H1 (cell line): Measurements from ENCODE around the gene SEMA5B. TPM values are rescaled to one million over a fixed set of nuclear protein-coding genes. Genes with fewer than 3 reads are reported as not detected.

Experiments
- CTCF ChIA-PET: fragments of 300-600 bp; sonication (Branson Sonifier 250); formaldehyde crosslinking; loops from one replicate; lab custom pipeline; 2021; ENCODE audit not compliant: partially characterized antibody; lab: Charles Lee
- POLR2A ChIA-PET: fragments of 300-600 bp; sonication (Branson Sonifier 250); formaldehyde crosslinking; loops from one replicate; lab custom pipeline; 2021; ENCODE audit warnings: inconsistent platforms; ENCODE audit not compliant: partially characterized antibody; lab: Charles Lee
- DNase-seq, 2 experiments: peaks; one replicate each; pipeline versions ENCODE4 v3.0.0 to v3.0.0-alpha.2; 2010 to 2022; ENCODE audit warnings: low spot score in 2 of 2, low read depth in 1 of 2, mixed read lengths in 1 of 2
- FAIRE-seq: peaks from 2 replicates; lab custom pipeline; 2011; peaks lifted over from hg19 to GRCh38; lab: Jason Lieb, UNC
- H2AFZ ChIP-seq: 2 replicates; pipeline ENCODE4 v1.8.1; 2012; ENCODE audit warnings: low read length, inconsistent platforms
- H2AK5ac ChIP-seq: 2 replicates; pipeline ENCODE4 v1.6.1; 2013; ENCODE audit warnings: low read depth, low read length
- H2BK120ac ChIP-seq: replicated peaks from 2 replicates; pipeline ENCODE3; 2013; ENCODE audit warnings: low read depth, low read length, inconsistent platforms
- H2BK12ac ChIP-seq: 2 replicates; pipeline ENCODE4 v1.6.1; 2013; ENCODE audit warnings: low read depth, low read length
- H2BK15ac ChIP-seq: 2 replicates; pipeline ENCODE4 v1.6.1; 2013; ENCODE audit warnings: low read length
- H2BK20ac ChIP-seq: 2 replicates; pipeline ENCODE4 v1.6.1; 2013; ENCODE audit warnings: low read length
- H2BK5ac ChIP-seq: 2 replicates; pipeline ENCODE4 v1.6.1; 2013; ENCODE audit warnings: low read depth, low read length
- H3K14ac ChIP-seq: 2 replicates; pipeline ENCODE4 v1.6.1; 2013; ENCODE audit warnings: inconsistent platforms; ENCODE audit not compliant: insufficient read length
- H3K18ac ChIP-seq: 2 replicates; pipeline ENCODE4 v1.6.1; 2013; ENCODE audit warnings: low read length; ENCODE audit errors: extremely low read depth
- H3K23ac ChIP-seq: 2 replicates; pipeline ENCODE4 v1.6.1; 2013; ENCODE audit warnings: inconsistent platforms; ENCODE audit not compliant: insufficient read length
- H3K23me2 ChIP-seq: 2 replicates; pipeline ENCODE4 v1.6.1; 2013; ENCODE audit warnings: low read depth, low read length
- H3K27ac ChIP-seq: 2 replicates; pipeline ENCODE4 v1.6.1; 2011; ENCODE audit warnings: low read depth, low read length, inconsistent platforms
- H3K27me3 ChIP-seq, 4 experiments: replicated peaks in 1 of 4; 1 replicate in 1 of 4; 2 replicates in 3 of 4; pipeline versions ENCODE4 v1.6.1 to v1.8.1; 2011 to 2013; ENCODE audit warnings: low read length in 3 of 4, mild to moderate bottlenecking in 3 of 4, inconsistent platforms in 2 of 4, mixed read lengths in 2 of 4, moderate library complexity in 1 of 4; ENCODE audit not compliant: control insufficient read depth in 3 of 4, insufficient read depth in 3 of 4; ENCODE audit errors: extremely low read depth in 1 of 4
- H3K36me3 ChIP-seq, 4 experiments: 2 replicates each; pipeline versions ENCODE4 v1.6.1 to v1.8.1; 2011 to 2013; ENCODE audit warnings: mild to moderate bottlenecking in 4 of 4, low read length in 3 of 4, moderate library complexity in 2 of 4, control low read depth in 1 of 4, inconsistent platforms in 1 of 4; ENCODE audit not compliant: insufficient read depth in 4 of 4, control insufficient read depth in 2 of 4
- H3K4ac ChIP-seq: replicated peaks from 2 replicates; pipeline ENCODE3; 2013; ENCODE audit warnings: low read length, low read depth, mixed read lengths, inconsistent platforms; ENCODE audit not compliant: insufficient read length
- H3K4me1 ChIP-seq, 4 experiments: replicated peaks in 1 of 4; 1 replicate in 1 of 4; 2 replicates in 3 of 4; pipeline versions ENCODE4 v1.6.1 to v1.8.1; 2011 to 2013; ENCODE audit warnings: low read length in 3 of 4, inconsistent platforms in 2 of 4, mixed read lengths in 1 of 4; ENCODE audit not compliant: insufficient read depth in 4 of 4, control insufficient read depth in 3 of 4
- H3K4me2 ChIP-seq, 2 experiments: 2 replicates each; pipeline versions ENCODE4 v1.6.1 to v1.8.1; 2011 to 2013; ENCODE audit warnings: low read depth in 2 of 2, low read length in 2 of 2, control low read depth in 1 of 2, inconsistent platforms in 1 of 2, mild to moderate bottlenecking in 1 of 2; ENCODE audit not compliant: insufficient read depth in 1 of 2
- H3K4me3 ChIP-seq, 4 experiments: fragments of 200-600, 300-600 bp in 1 of 4; sonication (generic), shearing (Covaris generic), sonication (Bioruptor Twin) in 1 of 4; 2 replicates each; pipeline versions ENCODE4 v1.5.1 to v1.8.1; 2011 to 2016; ENCODE audit warnings: low read length in 4 of 4, low read depth in 3 of 4, control low read depth in 2 of 4, inconsistent platforms in 2 of 4, mild to moderate bottlenecking in 2 of 4, mixed read lengths in 1 of 4, moderate library complexity in 1 of 4; ENCODE audit not compliant: insufficient read depth in 2 of 4; ENCODE audit errors: extremely low read depth in 1 of 4
- H3K56ac ChIP-seq: replicated peaks from 2 replicates; pipeline ENCODE3; 2013; ENCODE audit warnings: low read depth, mild to moderate bottlenecking, mixed read lengths, low read length, inconsistent platforms; ENCODE audit not compliant: insufficient read length
- H3K79me1 ChIP-seq: 2 replicates; pipeline ENCODE4 v1.6.1; 2013; ENCODE audit warnings: low read depth, low read length, control low read depth
- H3K79me2 ChIP-seq, 2 experiments: 2 replicates each; pipeline versions ENCODE4 v1.6.1 to v1.8.1; 2012 to 2013; ENCODE audit warnings: low read length in 2 of 2, mild to moderate bottlenecking in 2 of 2, inconsistent platforms in 1 of 2; ENCODE audit not compliant: insufficient read depth in 2 of 2, control insufficient read depth in 1 of 2
- H3K9ac ChIP-seq, 4 experiments: replicated peaks in 1 of 4; 1 replicate in 1 of 4; 2 replicates in 3 of 4; pipeline versions ENCODE4 v1.6.1 to v1.8.1; 2011 to 2013; ENCODE audit warnings: low read depth in 3 of 4, low read length in 3 of 4, control low read depth in 2 of 4, mild to moderate bottlenecking in 2 of 4, moderate library complexity in 2 of 4, inconsistent platforms in 1 of 4; ENCODE audit errors: extremely low read depth in 1 of 4
- H3K9me3 ChIP-seq, 2 experiments: 2 replicates each; pipeline versions ENCODE4 v1.6.1 to v1.8.1; 2012 to 2013; ENCODE audit warnings: mild to moderate bottlenecking in 2 of 2, moderate library complexity in 2 of 2, control low read depth in 1 of 2, inconsistent platforms in 1 of 2, low read depth in 1 of 2, low read length in 1 of 2, mixed read lengths in 1 of 2; ENCODE audit not compliant: insufficient read depth in 2 of 2
- H4K20me1 ChIP-seq, 2 experiments: replicated peaks in 1 of 2; 2 replicates each; pipeline versions ENCODE3 to v1.8.1; 2011 to 2013; ENCODE audit warnings: inconsistent platforms in 2 of 2, low read length in 2 of 2, mild to moderate bottlenecking in 1 of 2; ENCODE audit not compliant: insufficient read depth in 2 of 2, control insufficient read depth in 1 of 2
- H4K5ac ChIP-seq: 2 replicates; pipeline ENCODE4 v1.6.1; 2013; ENCODE audit warnings: low read length, low read depth, mixed read lengths, inconsistent platforms; ENCODE audit not compliant: insufficient read length
- H4K8ac ChIP-seq: 2 replicates; pipeline ENCODE4 v1.8.0; 2013; ENCODE audit warnings: mild to moderate bottlenecking, moderate library complexity, low read length, inconsistent platforms; ENCODE audit not compliant: insufficient read depth; ENCODE audit errors: extremely low read depth
- H4K91ac ChIP-seq: replicated peaks from 2 replicates; pipeline ENCODE3; 2013; ENCODE audit warnings: low read length, mixed read lengths, inconsistent platforms; ENCODE audit not compliant: insufficient read length
- CBX5 ChIP-seq: fragments of 300-800, 300-1000 bp; sonication (generic); IDR thresholded peaks from 2 replicates; pipeline ENCODE4 v1.7.1; 2016; ENCODE audit warnings: antibody characterized with exemption, low read length, low read depth
- CEBPB ChIP-seq: IDR thresholded peaks from 2 replicates; pipeline ENCODE4 v1.6.1; 2012; ENCODE audit warnings: low read depth, low read length
- CREB1 ChIP-seq: IDR thresholded peaks from 2 replicates; pipeline ENCODE4 v1.6.1; 2012; ENCODE audit warnings: inconsistent platforms
- GTF2F1 ChIP-seq: IDR thresholded peaks from 2 replicates; pipeline ENCODE4 v1.6.1; 2012; ENCODE audit warnings: low read depth, low read length, improper control_type of control experiment, borderline replicate concordance
- JUND ChIP-seq: IDR thresholded peaks from 2 replicates; pipeline ENCODE4 v1.6.1; 2011; ENCODE audit warnings: mild to moderate bottlenecking, improper control_type of control experiment, low read length
- KDM1A ChIP-seq: fragments of 200-600, 300-600 bp; sonication (generic); IDR thresholded peaks from 2 replicates; pipeline ENCODE4 v1.7.1; 2016; ENCODE audit warnings: mild to moderate bottlenecking, low read length, borderline replicate concordance
- SAP30 ChIP-seq: fragments of 300-600 bp; sonication (generic); IDR thresholded peaks from 2 replicates; pipeline ENCODE4 v1.7.1; 2012; ENCODE audit warnings: low read length, moderate library complexity, mild to moderate bottlenecking, inconsistent platforms; ENCODE audit not compliant: insufficient read depth, insufficient replicate concordance
- SP1 ChIP-seq: IDR thresholded peaks from 2 replicates; pipeline ENCODE4 v1.6.1; 2011; ENCODE audit warnings: low read depth, low read length
- SP4 ChIP-seq: IDR thresholded peaks from 2 replicates; pipeline ENCODE4 v1.6.1; 2012; ENCODE audit warnings: low read length, inconsistent platforms
- TAF7 ChIP-seq: optimal IDR thresholded peaks from 2 replicates; pipeline ENCODE3; 2011; ENCODE audit warnings: low read depth, mild to moderate bottlenecking, inconsistent platforms, low read length, moderate library complexity, borderline replicate concordance
- TCF12 ChIP-seq: IDR thresholded peaks from 2 replicates; pipeline ENCODE4 v1.6.1; 2011; ENCODE audit warnings: low read depth, mild to moderate bottlenecking, low read length
- YY1 ChIP-seq: IDR thresholded peaks from 2 replicates; pipeline ENCODE4 v1.6.1; 2011; ENCODE audit warnings: low read depth, mild to moderate bottlenecking, low read length
- WGBS, 2 experiments: shearing (Covaris generic) in 1 of 2; methylation state at CpG; one replicate each; pipeline versions ENCODE4 v1.1.6 to v1.1.7; 2013 to 2015; ENCODE audit warnings: low lambda C conversion rate in 2 of 2, mixed read lengths in 2 of 2, inconsistent platforms in 1 of 2, low coverage in 1 of 2, missing lambda C conversion rate in 1 of 2; ENCODE audit not compliant: insufficient replicate concordance in 2 of 2, insufficient coverage in 1 of 2, insufficient read length in 1 of 2; ENCODE audit errors: extremely low coverage in 1 of 2, missing lambda C conversion rate in 1 of 2; 5-methylcytosine and 5-hydroxymethylcytosine counted together
- polyA plus RNA-seq, 7 experiments: library from polyadenylated mRNA; depleted of rRNA in 3 of 7; stranded (reverse) in 5 of 7; unstranded in 2 of 7; fragments of >200 nt in 5 of 7; fragments of 200-250 nt in 2 of 7; gene quantifications; 1 replicate in 5 of 7; 2 replicates in 1 of 7; 4 replicates in 1 of 7; pipeline versions ENCODE4 v1.2.1 to v1.2.3, GENCODE V29; 2011 to 2013; ENCODE audit warnings: missing spikeins in 2 of 7, mixed read lengths in 2 of 7
- total RNA-seq: library from RNA; stranded (reverse); fragmentation: NEBNext Ultra II Directional; extraction: Animal tissue kit (Norgen Biotek cat#: 25700); gene quantifications from 2 replicates; pipeline ENCODE4 v1.2.1, GENCODE V29; 2021
- TF ChIP-seq, protein P1 (sequence below): IDR thresholded peaks from 2 replicates; pipeline ENCODE4 v1.6.1; 2011; ENCODE audit warnings: low read length, improper control_type of control experiment

Gene SEMA5B
- total and polyA plus RNA-seq, 2 of the 8 experiments (the other 6 are each of a cell fraction or from before 2014, with no cell fraction given) = 13.1 to 22.4 TPM

DNA sequence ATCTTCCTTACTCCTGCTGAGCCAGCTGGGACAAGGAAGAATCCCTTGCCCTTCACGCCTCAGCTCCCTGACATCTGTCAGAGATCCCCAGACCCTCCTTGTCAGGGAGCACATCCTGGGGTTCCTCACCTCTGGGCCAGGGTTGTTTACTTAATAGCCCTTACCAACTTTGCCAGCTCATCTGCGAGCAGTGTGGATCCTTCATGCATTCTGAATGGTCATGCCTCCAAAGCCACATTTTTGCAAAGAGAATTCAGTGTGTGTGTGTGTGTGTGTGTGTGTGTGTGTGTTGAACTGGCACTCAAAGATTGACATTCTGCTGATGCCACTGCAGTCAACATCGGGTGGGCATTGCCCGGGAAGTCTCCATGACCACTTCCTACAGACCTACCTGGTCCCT lies 120.1 kb downstream of the SEMA5B start:
- DNase-seq = peak in 1 of 2 experiments; percentile 26
- no peak overlapping the region for H3K9ac ChIP-seq
- H3K9me3 ChIP-seq = no peaks in the 10 kb centered on the region
- H3K4me2 ChIP-seq = no peak overlapping the region
- H3K79me2 ChIP-seq = no peaks in the 10 kb centered on the region
- H4K8ac ChIP-seq = no peak overlapping the region
- H3K27ac ChIP-seq = no peak overlapping the region
- no peak overlapping the region for H3K4me3 ChIP-seq
- 95% methylated on average over 4 of the region's 4 CpGs; no CpG with 5 or more reads in 1 of the 2 experiments for WGBS, 2 experiments
- peaks cover 0 to 9% (median 2%) of the 10 kb centered on the region in 4 experiments; a peak in 4 of 8 replicates for H3K36me3 ChIP-seq
- H2BK5ac ChIP-seq = no peak overlapping the region
- H2AK5ac ChIP-seq = no peak overlapping the region
- H4K5ac ChIP-seq = no peak overlapping the region
- H2BK15ac ChIP-seq = no peak overlapping the region
- no peaks in the 10 kb centered on the region for H3K27me3 ChIP-seq
- H3K4ac ChIP-seq = no peak overlapping the region
- no peak overlapping the region for H2BK12ac ChIP-seq
- ChIA-PET CTCF (interaction anchor here (0.6 to 2.1 kb wide), 4 partner anchors 10 to 124 kb away, joined by 3 to 8 read pairs (median 4); no protein-coding TSS in a partner anchor), POLR2A (interaction anchor here (1.2 to 1.4 kb wide), 2 partner anchors 8 to 15 kb away, joined by 4 to 5 read pairs; no protein-coding TSS in a partner anchor)
- H2AFZ ChIP-seq = no peak overlapping the region
- no peak for FAIRE-seq
- H3K4me1 ChIP-seq = no peaks in the 10 kb centered on the region; a peak in 1 of 7 replicates
- H2BK20ac ChIP-seq = no peak overlapping the region
- no peak overlapping the region for H2BK120ac ChIP-seq
- no peak overlapping the region for H3K56ac ChIP-seq
- H3K79me1 ChIP-seq = no peaks in the 10 kb centered on the region
- H4K20me1 ChIP-seq = no peaks in the 10 kb centered on the region
- H4K91ac ChIP-seq = no peak overlapping the region
- H3K23ac ChIP-seq = no peak overlapping the region
- H3K18ac ChIP-seq = no peak overlapping the region
- H3K14ac ChIP-seq = no peak overlapping the region
- no peaks in the 10 kb centered on the region for H3K23me2 ChIP-seq
- no peak for TF ChIP-seq CREB1
- TF ChIP-seq TAF7 = no peak
- no peak for TF ChIP-seq SAP30
- no peak for TF ChIP-seq CBX5
- no peak for TF ChIP-seq KDM1A
- TF ChIP-seq YY1 = no peak
- TF ChIP-seq, protein P1, sequence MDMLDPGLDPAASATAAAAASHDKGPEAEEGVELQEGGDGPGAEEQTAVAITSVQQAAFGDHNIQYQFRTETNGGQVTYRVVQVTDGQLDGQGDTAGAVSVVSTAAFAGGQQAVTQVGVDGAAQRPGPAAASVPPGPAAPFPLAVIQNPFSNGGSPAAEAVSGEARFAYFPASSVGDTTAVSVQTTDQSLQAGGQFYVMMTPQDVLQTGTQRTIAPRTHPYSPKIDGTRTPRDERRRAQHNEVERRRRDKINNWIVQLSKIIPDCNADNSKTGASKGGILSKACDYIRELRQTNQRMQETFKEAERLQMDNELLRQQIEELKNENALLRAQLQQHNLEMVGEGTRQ = no peak
- TF ChIP-seq CEBPB = no peak
- no peak for TF ChIP-seq TCF12
- no peak for TF ChIP-seq GTF2F1
- no peak for TF ChIP-seq JUND
- no peak for TF ChIP-seq SP4
- TF ChIP-seq SP1 = no peak
